Mesenchymal stem cell (in vitro differentiated cells and primary cell): Measurements from ENCODE around the gene OR11A1.

Experiments used
- DNase-seq: peaks from one replicate; pipeline ENCODE4 v3.0.0-alpha.2; 2013
- H2AFZ ChIP-seq: one replicate; pipeline ENCODE4 v1.6.1; 2013; ENCODE audit warnings: low read depth, mild to moderate bottlenecking, control low read depth, inconsistent platforms, low read length, moderate library complexity
- H2AK5ac ChIP-seq: 2 replicates; pipeline ENCODE4 v1.6.1; 2013; ENCODE audit warnings: low read length, moderate library complexity, mild to moderate bottlenecking, inconsistent platforms; ENCODE audit not compliant: severe bottlenecking
- H2BK120ac ChIP-seq: one replicate; pipeline ENCODE4 v1.6.1; 2013; ENCODE audit warnings: low read depth, mild to moderate bottlenecking, inconsistent platforms, low read length, moderate library complexity
- H2BK12ac ChIP-seq, 2 experiments: one replicate each; pipeline ENCODE4 v1.6.1; 2013; ENCODE audit warnings: inconsistent platforms in 2 of 2, low read length in 2 of 2, mild to moderate bottlenecking in 2 of 2, moderate library complexity in 2 of 2, control low read depth in 1 of 2
- H2BK15ac ChIP-seq: one replicate; pipeline ENCODE4 v1.6.1; 2013; ENCODE audit warnings: mild to moderate bottlenecking, low read depth, inconsistent platforms; ENCODE audit not compliant: poor library complexity, severe bottlenecking
- H2BK5ac ChIP-seq: 2 replicates; pipeline ENCODE4 v1.6.1; 2013; ENCODE audit warnings: low read depth, mild to moderate bottlenecking, low read length, control low read depth, inconsistent platforms; ENCODE audit not compliant: poor library complexity, severe bottlenecking
- H3K14ac ChIP-seq, 2 experiments: one replicate each; pipeline ENCODE4 v1.6.1; 2013; ENCODE audit warnings: inconsistent platforms in 2 of 2, low read length in 2 of 2, control low read depth in 1 of 2, mild to moderate bottlenecking in 1 of 2, moderate library complexity in 1 of 2
- H3K18ac ChIP-seq, 2 experiments: one replicate each; pipeline ENCODE4 v1.6.1; 2013; ENCODE audit warnings: inconsistent platforms in 2 of 2, low read length in 2 of 2, control low read depth in 1 of 2, low read depth in 1 of 2, mild to moderate bottlenecking in 1 of 2
- H3K23ac ChIP-seq, 2 experiments: one replicate each; pipeline ENCODE4 v1.6.1; 2013; ENCODE audit warnings: inconsistent platforms in 2 of 2, low read length in 2 of 2, mild to moderate bottlenecking in 2 of 2, moderate library complexity in 2 of 2, control low read depth in 1 of 2
- H3K27ac ChIP-seq: 2 replicates; pipeline ENCODE4 v1.5.1; 2013; ENCODE audit warnings: mild to moderate bottlenecking, moderate library complexity, low read length, control low read depth, inconsistent platforms; ENCODE audit not compliant: poor library complexity, severe bottlenecking
- H3K27me3 ChIP-seq, 2 experiments: 2 replicates each; pipeline versions ENCODE4 v1.6.1 to v1.7.0; 2013; ENCODE audit warnings: low read length in 2 of 2, mild to moderate bottlenecking in 2 of 2, moderate library complexity in 2 of 2, control low read depth in 1 of 2, inconsistent platforms in 1 of 2; ENCODE audit not compliant: control insufficient read depth in 1 of 2, insufficient read depth in 1 of 2
- H3K36me3 ChIP-seq, 2 experiments: 2 replicates each; pipeline versions ENCODE4 v1.6.1 to v1.7.0; 2013; ENCODE audit warnings: low read length in 2 of 2, control low read depth in 1 of 2, inconsistent platforms in 1 of 2, low read depth in 1 of 2, mild to moderate bottlenecking in 1 of 2; ENCODE audit not compliant: insufficient read depth in 2 of 2, control insufficient read depth in 1 of 2
- H3K4ac ChIP-seq, 2 experiments: one replicate each; pipeline ENCODE4 v1.6.1; 2013; ENCODE audit warnings: inconsistent platforms in 2 of 2, low read length in 2 of 2, mild to moderate bottlenecking in 2 of 2, moderate library complexity in 2 of 2, control low read depth in 1 of 2, low read depth in 1 of 2
- H3K4me1 ChIP-seq: 2 replicates; pipeline ENCODE4 v1.6.1; 2013; ENCODE audit warnings: low read depth, low read length, control low read depth; ENCODE audit not compliant: control insufficient read depth, insufficient read depth
- H3K4me2 ChIP-seq: 2 replicates; pipeline ENCODE4 v1.6.1; 2013; ENCODE audit warnings: low read length, mild to moderate bottlenecking, inconsistent platforms; ENCODE audit not compliant: poor library complexity, severe bottlenecking
- H3K4me3 ChIP-seq, 2 experiments: 2 replicates each; pipeline versions ENCODE4 v1.5.1 to v1.7.0; 2013; ENCODE audit warnings: low read length in 2 of 2, mild to moderate bottlenecking in 2 of 2, control low read depth in 1 of 2, low read depth in 1 of 2; ENCODE audit not compliant: insufficient read depth in 1 of 2
- H3K79me1 ChIP-seq: replicated peaks from 2 replicates; pipeline ENCODE4 v1.6.1; 2013; ENCODE audit warnings: mild to moderate bottlenecking, control low read depth, low read length, inconsistent platforms; ENCODE audit not compliant: poor library complexity, severe bottlenecking
- H3K9ac ChIP-seq: 2 replicates; pipeline ENCODE4 v1.7.0; 2013; ENCODE audit warnings: mild to moderate bottlenecking, low read length, moderate library complexity
- H3K9me3 ChIP-seq: 2 replicates; pipeline ENCODE4 v1.7.0; 2013; ENCODE audit warnings: mild to moderate bottlenecking, low read length; ENCODE audit not compliant: control insufficient read depth
- H4K8ac ChIP-seq: one replicate; pipeline ENCODE4 v1.6.1; 2013; ENCODE audit warnings: inconsistent platforms, mild to moderate bottlenecking, low read length, moderate library complexity
- H4K91ac ChIP-seq: one replicate; pipeline ENCODE4 v1.6.1; 2013; ENCODE audit warnings: mild to moderate bottlenecking, low read length, inconsistent platforms
- WGBS: methylation state at CpG from one replicate; pipeline ENCODE4 v1.1.7; 2013; ENCODE audit warnings: mixed read lengths; 5-methylcytosine and 5-hydroxymethylcytosine counted together

Gene OR11A1

GRCh38 chr6:29502597-29502996 is 45.7 kb upstream of the OR11A1 start:
- Histone ChIP-seq H4K91ac (no peak overlapping the region), H3K4me3 (no peak overlapping the region), H2BK120ac (no peak overlapping the region), H3K9ac (no peak overlapping the region), H2BK12ac (no peak overlapping the region), H3K4me1 (peaks cover 3% of the 10 kb centered on the region), H3K18ac (no peak overlapping the region), H3K27ac (no peak overlapping the region), H3K36me3 (no peaks in the 10 kb centered on the region), H3K27me3 (no peaks in the 10 kb centered on the region), H3K23ac (no peak overlapping the region), H2AFZ (no peak overlapping the region), H4K8ac (no peak overlapping the region), H2BK15ac (no peak overlapping the region), H3K14ac (no peak overlapping the region), H3K9me3 (no peaks in the 10 kb centered on the region), H2BK5ac (no peak overlapping the region), H3K4ac (no peak overlapping the region), H3K4me2 (no peak overlapping the region), H2AK5ac (no peak overlapping the region), H3K79me1 (no peaks in the 10 kb centered on the region)
- DNase-seq: no peak
- WGBS: 88% methylated on average over 5 of the region's 5 CpGs

- H4K91ac ChIP-seq: no peak overlapping the region
- peaks cover 3% of the 10 kb centered on the region for H3K4me1 ChIP-seq
- H4K8ac ChIP-seq: no peak overlapping the region
- 81% methylated on average over 3 of the region's 3 CpGs for WGBS
- no peaks in the 10 kb centered on the region for H3K27me3 ChIP-seq
- no peaks in the 10 kb centered on the region for H3K79me1 ChIP-seq
- no peak overlapping the region for H2AK5ac ChIP-seq
- H3K9ac ChIP-seq: no peak overlapping the region
- H3K9me3 ChIP-seq: no peaks in the 10 kb centered on the region
- no peaks in the 10 kb centered on the region for H3K36me3 ChIP-seq
- no peak overlapping the region for H3K27ac ChIP-seq
- no peak overlapping the region for H2BK12ac ChIP-seq
- no peak overlapping the region for H2BK15ac ChIP-seq
- no peak overlapping the region for H3K23ac ChIP-seq
- H2BK120ac ChIP-seq: no peak overlapping the region
- DNase-seq: no peak
- no peak overlapping the region for H3K4ac ChIP-seq
- H2AFZ ChIP-seq: no peak overlapping the region
- H3K14ac ChIP-seq: no peak overlapping the region
- H3K4me2 ChIP-seq: no peak overlapping the region
- H3K4me3 ChIP-seq: no peak overlapping the region
- H2BK5ac ChIP-seq: no peak overlapping the region
- H3K18ac ChIP-seq: no peak overlapping the region
Measured at GRCh38 chr6:29502181-29502580, 45.3 kb upstream of the OR11A1 start.

GRCh38 chr6:29501106-29501505 is 44.2 kb upstream of the OR11A1 start:
- Histone ChIP-seq H3K79me1 (no peaks in the 10 kb centered on the region), H3K36me3 (no peaks in the 10 kb centered on the region), H3K4me1 (peaks cover 3% of the 10 kb centered on the region), H3K14ac (no peak overlapping the region), H2BK15ac (no peak overlapping the region), H3K23ac (no peak overlapping the region), H4K91ac (no peak overlapping the region), H2BK5ac (no peak overlapping the region), H2BK120ac (no peak overlapping the region), H3K18ac (no peak overlapping the region), H2AFZ (no peak overlapping the region), H2AK5ac (no peak overlapping the region), H3K9me3 (no peaks in the 10 kb centered on the region), H3K4me2 (no peak overlapping the region), H2BK12ac (no peak overlapping the region), H3K9ac (no peak overlapping the region), H3K27ac (no peak overlapping the region), H3K27me3 (no peaks in the 10 kb centered on the region), H3K4me3 (no peak overlapping the region), H3K4ac (no peak overlapping the region), H4K8ac (no peak overlapping the region)
- WGBS: 87% methylated on average over 6 of the region's 6 CpGs
- no peak for DNase-seq

- H3K18ac ChIP-seq: no peak overlapping the region
Measured at GRCh38 chr6:29500594-29500993, 43.7 kb upstream of the OR11A1 start.

More at GRCh38 chr6:29500594-29500993, 43.7 kb upstream of the OR11A1 start:
- Histone ChIP-seq H2BK5ac (no peak overlapping the region), H2BK15ac (no peak overlapping the region), H2BK12ac (no peak overlapping the region), H3K14ac (no peak overlapping the region), H4K91ac (no peak overlapping the region), H3K4me2 (no peak overlapping the region), H3K4me3 (no peak overlapping the region), H4K8ac (no peak overlapping the region), H3K9me3 (no peaks in the 10 kb centered on the region), H3K9ac (no peak overlapping the region), H2AFZ (no peak overlapping the region), H3K79me1 (no peaks in the 10 kb centered on the region), H3K36me3 (no peaks in the 10 kb centered on the region), H3K27me3 (no peaks in the 10 kb centered on the region), H2BK120ac (no peak overlapping the region), H3K23ac (no peak overlapping the region), H3K4me1 (peaks cover 3% of the 10 kb centered on the region), H3K4ac (no peak overlapping the region), H3K27ac (no peak overlapping the region), H2AK5ac (no peak overlapping the region)
- no peak for DNase-seq
- WGBS: 87% methylated on average over 7 of the region's 8 CpGs
